Measurements from ENCODE around the gene CFL2. TPM values are rescaled to one million over a fixed set of nuclear protein-coding genes. Genes with fewer than 3 reads are reported as not detected.

The CFL2 gene
- total and polyA plus RNA-seq, 5 donors = 313 to 329 (median 323) TPM

GRCh38 chr14:34668111-34668510 is 46.3 kb downstream of the CFL2 start:
- intact Hi-C loops (cut with DNase I) = no loop called here
- DNase-seq (no peak), ATAC-seq (no peak)
- Histone ChIP-seq H3K27ac (ENCODE audit: low read length) (no peak overlapping the region), H3K27me3 (ENCODE audit: control insufficient read depth, insufficient read depth) (no peaks in the 10 kb centered on the region), H3K4me3 (ENCODE audit: low read length) (no peak overlapping the region), H3K9me3 (ENCODE audit: control insufficient read depth, low read length) (no peaks in the 10 kb centered on the region), H3K4me1 (ENCODE audit: control insufficient read depth, insufficient read depth, low read length) (no peaks in the 10 kb centered on the region)
- WGBS = 74% methylated on average over 2 of the region's 2 CpGs

GRCh38 chr14:34667007-34667406 is 47.4 kb downstream of the CFL2 start:
- ATAC-seq (no peak), DNase-seq (no peak)
- no peak overlapping the region for H3K4me3 ChIP-seq (ENCODE audit: low read length)
- no peaks in the 10 kb centered on the region for H3K9me3 ChIP-seq (ENCODE audit: control insufficient read depth, low read length)
- 93% methylated on average over 7 of the region's 7 CpGs for WGBS
- no peaks in the 10 kb centered on the region for H3K4me1 ChIP-seq (ENCODE audit: control insufficient read depth, insufficient read depth, low read length)
- intact Hi-C loops (cut with DNase I) = no loop called here
- no peak overlapping the region for H3K27ac ChIP-seq (ENCODE audit: low read length)
- H3K27me3 ChIP-seq (ENCODE audit: control insufficient read depth, insufficient read depth) = no peaks in the 10 kb centered on the region

- no peaks in the 10 kb centered on the region for H3K27me3 ChIP-seq (ENCODE audit: control insufficient read depth, insufficient read depth)
- H3K9me3 ChIP-seq (ENCODE audit: control insufficient read depth, low read length) = no peaks in the 10 kb centered on the region
- 37% methylated on average over 2 of the region's 2 CpGs for WGBS
- H3K4me3 ChIP-seq (ENCODE audit: low read length) = no peak overlapping the region
- no peak overlapping the region for H3K27ac ChIP-seq (ENCODE audit: low read length)
- DNase-seq = no peak
- intact Hi-C loops (cut with DNase I) = no loop called here
- ATAC-seq = peak; percentile 26 to 40
- no peaks in the 10 kb centered on the region for H3K4me1 ChIP-seq (ENCODE audit: control insufficient read depth, insufficient read depth, low read length)
Observed at GRCh38 chr14:34665785-34666435, 48.5 kb downstream of the CFL2 start.

DNA sequence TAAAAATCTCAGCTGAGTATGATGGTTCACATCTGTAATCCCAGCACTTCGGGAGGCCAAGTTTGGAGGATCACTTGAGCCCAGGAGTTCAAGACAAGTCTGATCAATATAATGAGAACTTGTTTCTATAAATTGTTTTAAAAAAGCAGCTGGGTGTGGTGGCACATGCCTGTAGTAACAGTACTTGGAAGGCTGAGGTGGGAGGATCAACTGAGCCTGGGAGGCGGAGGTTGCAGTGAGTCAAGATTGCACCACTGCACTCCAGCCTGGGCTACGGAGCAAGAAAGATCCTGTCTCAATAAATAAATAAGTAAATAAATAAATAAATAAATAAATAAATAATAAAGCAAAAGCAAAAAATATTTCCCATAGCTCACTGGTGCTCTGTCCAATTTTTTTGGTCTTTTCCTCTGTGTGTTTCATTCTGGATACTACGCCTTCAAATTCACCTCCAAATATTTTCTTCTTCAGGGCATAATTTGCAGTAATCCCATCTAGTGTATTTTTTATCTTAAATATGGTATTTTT is 51.8 kb downstream of the CFL2 start:
- Histone ChIP-seq H3K27me3 (ENCODE audit: control insufficient read depth, insufficient read depth) (no peaks in the 10 kb centered on the region), H3K9me3 (ENCODE audit: control insufficient read depth, low read length) (no peaks in the 10 kb centered on the region), H3K4me3 (ENCODE audit: low read length) (no peak overlapping the region), H3K4me1 (ENCODE audit: control insufficient read depth, insufficient read depth, low read length) (no peaks in the 10 kb centered on the region), H3K27ac (ENCODE audit: low read length) (no peak overlapping the region)
- WGBS = 92% methylated on average over 4 of the region's 4 CpGs
- ATAC-seq = no peak
- DNase-seq = no peak
- intact Hi-C loops (cut with DNase I) = no loop called here

DNA sequence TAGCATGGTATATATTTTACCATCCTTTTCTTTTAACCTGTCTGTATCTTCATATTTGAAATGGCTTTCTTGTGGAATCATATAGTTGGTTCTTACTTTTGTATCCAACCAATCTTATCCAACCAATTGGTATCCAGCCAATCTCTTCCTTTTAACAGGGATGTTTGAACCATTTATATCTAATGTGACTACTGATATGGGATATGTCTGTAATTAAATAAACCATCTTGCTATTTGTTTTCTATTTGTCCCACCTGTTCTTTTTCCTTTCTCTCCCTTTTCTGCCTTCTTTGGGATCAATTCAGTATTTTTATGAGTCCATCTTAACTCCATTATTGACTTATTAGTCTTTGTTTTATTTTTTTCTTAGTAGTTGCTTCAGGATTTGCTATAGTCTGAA is 53.6 kb downstream of the CFL2 start:
- Histone ChIP-seq H3K27me3 (ENCODE audit: control insufficient read depth, insufficient read depth) (no peaks in the 10 kb centered on the region), H3K27ac (ENCODE audit: low read length) (no peak overlapping the region), H3K9me3 (ENCODE audit: control insufficient read depth, low read length) (no peaks in the 10 kb centered on the region), H3K4me3 (ENCODE audit: low read length) (no peak overlapping the region), H3K4me1 (ENCODE audit: control insufficient read depth, insufficient read depth, low read length) (no peaks in the 10 kb centered on the region)
- ATAC-seq (no peak), DNase-seq (no peak)
- intact Hi-C loops (cut with DNase I) = no loop called here

Other genes with a start within 250 kb of the CFL2 start
- gene EAPP, start 174.9 kb downstream of the CFL2 start, total RNA-seq = 10 to 100 TPM; 18.9 to 25.3 (median 22.2) TPM
- 30.6 TPM for gene EAPP, start 174.9 kb downstream of the CFL2 start, polyA plus RNA-seq
- gene SNX6, start 84.4 kb downstream of the CFL2 start, total RNA-seq = 10 to 100 TPM; 46.7 to 53.4 (median 48.3) TPM
- gene SNX6, start 84.4 kb downstream of the CFL2 start, polyA plus RNA-seq = 22.9 TPM
- 10 to 100 TPM in 1 of 4 donors, 1 to 10 TPM in 3; 5.7 to 11.5 (median 7.4) TPM for gene BAZ1A, start 160.8 kb upstream of the CFL2 start, total RNA-seq
- 5.0 TPM for gene BAZ1A, start 160.8 kb upstream of the CFL2 start, polyA plus RNA-seq

Measured in right cardiac atrium (tissue), 5 donors.